Measurements from ENCODE around the gene KIF17.

The KIF17 gene

GRCh38 chr1:20616847-20617487 is 100.8 kb downstream of the KIF17 start:
- no peak for DNase-seq

GRCh38 chr1:20615946-20616846 is 101.6 kb downstream of the KIF17 start:
- DNase-seq, result no peak

GRCh38 chr1:20614131-20614579 is 103.7 kb downstream of the KIF17 start:
- DNase-seq, result no peak

Measured in bone marrow (tissue), 2 donors.